HG03159 (cell line): ENCODE data around the gene CITED2.
"Not testable (repeated sequence)": the region's sequence is repeated elsewhere in the genome, so short reads cannot be mapped to it uniquely, and the experiment has no call there.

Experiments
- ATAC-seq: cut with Tn5 transposase; IDR thresholded peaks from one replicate; pipeline ENCODE4 v1.9.1; 2021; ENCODE audit warnings: mild to moderate bottlenecking, moderate library complexity; ENCODE audit not compliant: unreplicated experiment

Gene CITED2

DNA sequence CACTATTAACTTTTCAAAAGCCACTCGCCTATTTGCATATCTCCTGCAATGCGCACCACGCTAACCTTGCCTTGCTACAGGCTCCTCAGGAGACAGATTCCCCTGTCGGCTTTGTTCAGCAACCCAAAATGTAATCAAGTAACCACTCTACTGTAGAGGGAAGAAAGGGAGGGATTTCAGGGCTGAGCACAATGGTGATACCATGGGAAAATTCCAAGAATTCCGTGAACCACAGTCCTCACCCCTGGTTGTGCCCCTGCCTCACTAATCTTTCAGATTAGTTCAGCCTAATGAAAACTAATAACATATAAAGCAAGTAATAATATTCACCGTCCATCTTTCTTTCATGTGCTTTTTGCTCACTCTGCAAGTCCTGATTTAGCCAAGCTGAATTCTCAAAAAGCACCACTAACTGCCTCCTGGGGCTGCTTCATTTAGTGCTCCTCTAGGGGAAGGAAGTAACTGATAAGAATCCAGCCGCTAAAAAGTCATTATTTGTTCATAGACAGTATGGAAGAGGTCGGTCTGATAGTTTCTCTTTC is 6.6 kb downstream of the CITED2 start:
- no peak for ATAC-seq

DNA sequence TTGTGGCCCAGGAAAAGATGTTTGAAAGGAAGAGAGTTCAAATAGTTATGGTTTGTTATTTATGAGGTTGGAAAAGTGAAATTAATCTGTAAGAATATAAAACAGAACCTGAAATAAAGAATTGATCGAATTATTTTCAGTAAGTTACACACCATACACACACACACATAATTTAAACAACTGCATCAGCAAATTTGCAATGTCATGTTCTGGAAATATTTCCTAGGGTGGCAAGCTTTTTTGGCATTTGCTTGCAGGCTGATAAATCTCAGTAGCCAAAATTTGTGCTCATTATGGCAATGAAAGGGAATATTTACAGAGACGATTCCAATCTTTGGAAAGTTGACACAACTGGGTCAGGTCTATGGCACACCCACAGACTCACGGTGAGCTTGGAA is 9.5 kb downstream of the CITED2 start:
- ATAC-seq: no peak

DNA sequence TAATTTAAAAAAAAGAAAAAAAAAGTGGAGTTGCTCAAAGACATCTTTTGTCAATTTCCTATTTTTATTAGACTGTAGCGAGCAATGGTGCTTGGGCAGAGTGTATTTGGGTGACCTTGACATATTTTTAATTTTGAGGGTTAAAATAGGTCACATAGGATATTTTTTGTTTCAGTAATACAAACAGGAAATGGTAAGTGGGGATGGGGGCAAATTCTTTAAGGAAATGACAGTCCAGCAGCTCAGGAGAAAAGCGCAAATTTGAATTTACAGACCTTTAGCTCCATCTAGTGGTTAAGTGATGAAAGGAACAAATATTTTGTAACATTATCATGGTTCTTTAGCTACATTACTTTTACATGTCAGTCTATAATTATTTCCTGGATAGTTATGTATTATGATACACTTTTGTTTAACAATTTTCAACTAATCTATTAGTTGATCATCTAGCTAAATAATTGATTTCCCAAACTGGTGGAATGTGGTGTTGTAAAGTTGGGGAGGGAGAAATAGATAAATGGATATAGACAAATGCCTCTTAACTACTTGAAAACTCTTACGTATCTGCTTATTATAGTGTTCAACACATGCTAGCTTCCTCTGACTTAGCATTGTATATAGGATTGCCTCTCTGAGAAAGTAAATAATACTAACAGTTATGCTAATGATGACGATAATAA is 10.0 kb downstream of the CITED2 start:
- no peak for ATAC-seq

DNA sequence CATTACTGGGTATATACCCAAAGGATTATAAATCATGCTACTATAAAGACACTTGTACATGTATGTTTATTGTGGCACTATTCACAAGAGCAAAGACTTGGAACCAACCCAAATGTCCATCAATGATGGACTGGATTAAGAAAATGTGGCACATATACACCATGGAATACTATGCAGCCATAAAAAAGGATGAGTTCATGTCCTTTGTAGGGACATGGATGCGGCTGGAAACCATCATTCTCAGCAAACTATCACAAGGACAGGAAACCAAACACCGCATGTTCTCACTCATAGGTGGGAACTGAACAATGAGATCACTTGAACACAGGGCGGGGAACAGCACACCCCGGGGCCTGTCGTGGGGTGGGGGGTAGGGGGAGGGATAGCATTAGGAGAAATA is 10.7 kb downstream of the CITED2 start:
- ATAC-seq: not testable (repeated sequence)

DNA sequence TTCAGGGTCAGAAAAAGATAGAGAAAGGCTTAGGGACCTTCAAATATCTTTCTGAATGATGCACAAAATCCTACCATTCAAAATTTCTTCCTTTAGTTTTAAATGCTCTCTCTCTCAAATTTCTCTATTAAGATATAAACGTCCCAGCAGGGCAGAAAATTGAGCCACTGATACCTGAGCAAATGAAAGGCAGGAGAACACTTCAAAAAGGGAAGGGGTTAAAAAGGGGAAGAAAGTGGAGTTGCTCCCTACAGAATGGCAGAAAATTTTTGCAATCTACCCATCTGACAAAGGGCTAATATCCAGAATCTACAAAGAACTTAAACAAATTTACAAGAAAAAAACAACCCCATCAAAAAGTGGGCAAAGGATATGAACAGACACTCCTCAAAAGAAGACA is 11.3 kb downstream of the CITED2 start:
- not testable (repeated sequence) for ATAC-seq

DNA sequence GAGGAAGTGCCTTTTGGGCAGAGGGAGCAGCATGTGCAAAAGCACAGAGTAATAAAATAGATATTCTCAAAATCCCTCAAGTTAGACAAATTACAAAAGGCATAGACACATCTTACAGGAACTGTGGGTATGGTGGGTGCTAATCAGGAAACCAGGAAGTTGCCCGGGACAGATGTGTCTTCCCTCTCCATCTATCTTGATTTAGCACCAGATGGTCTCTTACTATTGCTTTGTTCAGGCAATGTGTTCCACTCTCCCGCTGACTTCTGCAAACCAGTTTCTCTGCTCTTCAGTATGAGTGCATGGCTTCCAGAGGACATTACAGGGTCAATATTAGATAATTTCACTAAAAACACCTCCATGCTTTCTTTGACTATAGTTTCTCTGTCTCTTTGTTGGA is 13.2 kb downstream of the CITED2 start:
- no peak for ATAC-seq

DNA sequence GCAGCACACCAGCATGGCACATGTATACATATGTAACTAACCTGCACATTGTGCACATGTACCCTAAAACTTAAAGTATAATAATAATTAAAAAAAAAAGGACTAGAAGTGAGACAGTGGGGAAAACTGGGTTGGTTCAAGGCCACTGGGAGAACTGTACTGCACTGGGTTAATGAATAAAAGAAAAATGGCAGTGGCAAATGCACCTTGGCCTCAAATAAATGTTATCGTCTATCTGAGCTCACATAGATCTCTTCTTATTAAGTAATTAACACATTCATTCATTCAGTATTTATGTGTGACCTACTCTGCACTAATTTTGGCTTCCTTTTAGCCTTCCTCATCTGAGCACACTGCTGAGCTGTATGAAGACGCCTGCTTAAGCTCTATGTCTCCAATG is 17.5 kb downstream of the CITED2 start:
- ATAC-seq: no peak

DNA sequence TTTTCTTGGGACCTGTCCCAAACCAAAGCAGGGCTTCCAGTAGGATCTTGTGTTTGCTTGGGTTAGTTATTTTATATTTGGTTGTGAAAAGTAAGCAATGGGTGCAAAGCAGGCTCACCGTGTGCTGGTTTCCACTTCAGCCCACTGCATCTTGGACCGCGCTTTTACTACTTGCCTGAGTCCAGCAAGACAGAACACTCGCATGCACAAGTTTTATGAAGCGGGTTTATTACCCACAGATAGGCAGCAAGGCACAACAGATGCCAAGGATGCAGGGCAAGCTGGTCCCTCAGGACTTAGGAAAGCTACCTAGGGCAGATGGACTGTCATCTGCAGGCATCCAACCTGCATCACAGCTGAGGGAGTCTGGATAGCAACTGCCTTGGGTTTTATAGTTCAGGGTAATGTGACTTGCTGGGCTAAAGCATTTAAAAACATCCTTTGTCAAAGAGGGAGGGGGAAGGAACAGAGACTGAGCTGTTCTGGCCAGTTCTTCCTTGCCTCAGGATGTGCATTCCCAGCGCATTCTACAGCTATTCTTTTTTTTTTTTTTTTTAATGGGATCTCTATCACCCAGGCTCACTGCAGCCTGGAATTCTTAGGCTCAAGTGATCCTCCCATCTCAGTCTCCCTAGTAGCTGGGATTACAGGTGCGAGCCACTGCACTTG is 18.5 kb downstream of the CITED2 start:
- no peak for ATAC-seq

DNA sequence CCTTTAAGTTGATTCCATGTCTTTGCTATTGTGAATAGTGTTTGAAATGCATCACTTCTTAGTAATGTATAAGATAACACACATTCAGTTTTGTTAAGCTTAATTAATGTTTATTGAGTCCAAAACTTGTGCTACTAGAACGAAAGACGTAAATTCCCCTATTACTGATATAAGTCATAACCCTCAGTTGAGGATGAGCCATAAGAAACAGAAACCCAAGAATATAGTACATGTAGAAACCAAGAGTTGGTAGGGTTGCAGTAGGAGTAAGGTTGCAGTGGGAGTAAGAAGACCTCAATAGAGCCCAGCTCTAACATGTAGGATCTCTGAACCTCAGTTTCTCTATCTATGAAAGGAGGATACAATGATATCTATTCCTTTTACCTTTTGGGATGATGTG is 19.3 kb downstream of the CITED2 start:
- peak; percentile 54 for ATAC-seq

DNA sequence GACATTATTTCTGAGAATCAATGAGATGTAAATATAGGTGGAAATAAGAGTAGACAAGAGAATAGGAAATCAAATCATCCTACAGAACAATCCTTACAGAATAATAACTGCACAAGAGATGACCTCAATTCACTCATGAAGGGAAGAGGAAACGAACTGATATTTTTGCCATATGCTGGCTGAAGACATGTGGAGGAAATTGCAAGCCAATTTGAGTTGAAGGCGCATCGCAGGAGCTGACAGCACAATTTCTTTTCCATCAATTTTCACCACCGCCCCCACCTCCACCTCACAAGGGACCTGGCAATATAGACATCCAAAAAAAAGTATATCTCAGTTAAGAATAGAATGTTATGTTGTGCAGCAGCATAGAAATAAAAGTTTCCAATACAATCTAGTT is 20.3 kb downstream of the CITED2 start:
- no peak for ATAC-seq

DNA sequence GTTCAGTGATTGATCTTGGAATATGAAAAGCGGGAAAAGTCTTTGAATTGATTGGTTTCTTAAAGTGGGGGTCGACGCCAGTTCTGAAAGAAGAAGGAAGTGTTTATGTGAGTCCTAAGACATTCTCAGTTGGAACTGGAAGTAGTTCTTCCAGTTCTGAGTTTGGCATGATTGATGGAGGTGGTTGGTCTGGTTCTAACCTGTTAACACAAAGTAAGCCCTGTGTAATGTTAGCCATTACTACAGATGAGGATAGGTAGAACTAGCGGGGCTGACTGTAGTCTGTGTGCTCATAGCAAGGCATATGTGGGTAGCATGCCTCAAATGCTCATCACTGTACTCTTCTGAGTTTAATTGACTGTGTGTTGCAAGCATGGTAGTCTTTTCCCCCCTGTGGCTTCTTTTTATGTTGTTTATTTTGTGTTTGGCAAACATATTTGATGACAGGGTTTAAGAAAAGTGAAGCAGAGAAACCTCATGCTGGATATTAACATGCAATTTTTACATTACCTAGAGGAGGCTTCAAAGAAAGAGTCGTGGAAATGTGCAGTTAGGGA is 24.9 kb downstream of the CITED2 start:
- ATAC-seq: no peak

DNA sequence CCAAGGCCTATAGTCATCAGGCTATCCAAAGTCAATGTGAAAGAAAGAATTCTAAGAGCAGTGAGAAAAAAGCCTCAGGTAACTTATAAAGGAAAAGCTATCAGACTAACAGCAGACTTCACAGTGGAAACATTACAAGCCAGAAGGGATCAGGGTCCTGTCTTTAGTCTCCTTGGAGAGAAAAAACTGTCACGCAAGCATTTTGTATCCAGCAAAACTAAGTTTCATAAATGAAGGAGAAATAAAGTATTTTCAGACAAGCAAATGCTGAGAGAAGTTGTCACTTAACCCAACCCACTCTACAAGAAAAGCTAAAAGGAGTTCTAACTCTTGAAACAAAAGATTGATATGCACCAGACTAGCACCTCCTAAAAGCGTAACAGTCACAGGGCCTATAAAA is 28.1 kb downstream of the CITED2 start:
- no peak for ATAC-seq

DNA sequence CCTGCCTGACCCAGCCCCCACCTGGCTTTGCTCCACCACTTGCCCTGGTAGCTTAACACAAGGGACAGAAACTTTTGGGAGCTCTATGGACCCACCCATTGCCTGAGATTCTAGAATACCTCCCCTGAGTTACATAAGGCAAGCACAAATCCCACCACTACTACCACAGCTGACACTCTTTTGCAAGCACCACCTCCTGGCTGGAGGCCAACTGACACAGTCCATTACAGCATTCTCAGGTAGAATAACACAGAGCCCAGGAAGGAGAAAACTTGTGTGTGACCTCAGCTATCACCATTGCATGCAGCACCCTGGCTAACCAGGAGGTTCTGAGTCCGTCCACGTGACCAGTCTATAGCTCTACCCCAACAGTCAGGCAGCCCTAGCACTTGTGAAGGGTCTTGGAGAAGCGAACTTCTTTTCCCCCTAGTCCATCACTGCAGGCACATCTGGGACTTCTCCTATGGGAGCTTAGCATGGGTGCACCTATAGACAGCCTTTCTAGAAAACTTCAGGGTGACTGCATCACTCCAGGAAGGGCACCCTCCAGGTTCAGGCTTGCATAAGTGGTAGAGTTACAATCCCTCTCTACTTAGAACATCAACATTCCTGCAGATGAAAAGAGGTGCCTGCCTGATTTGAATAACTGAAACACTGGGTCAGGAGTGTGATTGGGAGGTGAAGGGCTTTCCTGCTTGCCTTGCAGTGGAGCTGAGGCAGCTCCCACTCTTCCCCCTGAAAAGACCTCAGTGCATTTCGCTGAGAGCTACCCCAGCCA is 30.1 kb downstream of the CITED2 start:
- ATAC-seq: no peak

DNA sequence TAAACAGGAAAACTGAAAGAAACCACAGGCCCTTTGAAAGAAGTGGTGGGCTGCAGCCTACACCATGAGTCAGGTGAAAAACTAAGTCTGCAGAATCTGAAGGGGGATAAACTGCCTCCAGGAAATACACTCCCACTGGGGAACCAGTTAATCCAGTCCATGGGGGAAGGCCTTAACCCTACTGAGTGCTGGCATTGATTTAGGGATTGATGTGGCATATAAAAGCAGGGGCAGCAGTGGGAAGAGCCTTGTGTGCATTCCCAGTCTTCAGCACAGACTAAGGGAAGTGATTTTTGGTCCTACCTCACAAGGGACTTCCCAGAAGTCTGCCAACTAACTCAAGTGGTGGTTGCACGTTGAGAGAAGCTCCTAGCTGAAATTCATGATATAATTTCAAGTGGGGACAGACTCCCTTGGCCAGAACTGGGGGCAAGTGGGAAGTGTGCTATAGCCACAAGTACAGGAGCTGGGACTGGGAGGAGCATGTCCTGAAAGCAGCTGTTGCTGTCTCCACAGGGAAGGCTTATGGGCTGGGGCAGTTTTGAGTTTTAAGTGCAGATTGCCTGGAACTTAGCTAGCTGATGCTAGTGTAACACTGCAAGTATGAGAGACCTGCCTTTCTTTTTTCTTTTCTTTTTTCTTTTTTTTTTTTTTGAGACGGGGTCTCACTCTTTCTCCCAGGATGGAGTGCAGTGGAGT is 31.2 kb downstream of the CITED2 start:
- no peak for ATAC-seq

DNA sequence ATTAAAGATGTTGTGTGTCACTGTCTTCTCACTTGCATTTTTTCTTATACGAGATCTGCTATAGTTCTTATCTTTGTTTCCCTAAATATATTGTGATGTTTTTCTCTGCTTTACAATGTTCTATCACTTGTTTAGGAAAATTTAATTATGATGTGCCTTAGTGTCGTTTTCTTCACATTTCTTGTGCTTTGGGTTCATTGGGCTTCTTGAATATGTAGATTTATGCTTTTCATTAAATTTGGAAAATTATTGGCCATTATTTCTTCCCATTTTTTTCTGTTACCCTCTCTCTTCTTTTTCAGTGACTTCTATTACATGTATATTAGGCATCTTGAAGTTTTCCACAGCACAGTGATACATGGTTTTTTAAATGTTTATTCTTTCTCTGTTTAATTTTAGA is 33.4 kb downstream of the CITED2 start:
- ATAC-seq: no peak

DNA sequence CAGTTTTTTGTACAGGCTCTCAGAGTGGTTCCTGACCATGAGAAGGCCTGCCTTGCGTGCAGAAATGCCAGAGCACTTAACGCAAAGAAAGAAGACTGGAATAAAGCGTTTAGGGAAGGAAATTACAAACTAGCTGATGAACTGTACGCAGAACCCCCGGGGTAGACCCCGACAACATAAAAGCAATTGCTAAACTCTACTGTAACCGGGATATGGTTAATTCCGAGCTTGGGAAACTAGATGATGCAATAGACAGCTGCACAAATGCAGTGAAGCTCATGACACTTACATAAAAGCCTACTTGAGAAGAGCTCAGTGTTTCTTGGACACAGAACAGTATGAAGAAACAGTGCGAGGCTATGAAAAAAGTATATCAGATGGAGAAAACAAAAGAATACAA is 35.7 kb downstream of the CITED2 start:
- ATAC-seq: no peak

DNA sequence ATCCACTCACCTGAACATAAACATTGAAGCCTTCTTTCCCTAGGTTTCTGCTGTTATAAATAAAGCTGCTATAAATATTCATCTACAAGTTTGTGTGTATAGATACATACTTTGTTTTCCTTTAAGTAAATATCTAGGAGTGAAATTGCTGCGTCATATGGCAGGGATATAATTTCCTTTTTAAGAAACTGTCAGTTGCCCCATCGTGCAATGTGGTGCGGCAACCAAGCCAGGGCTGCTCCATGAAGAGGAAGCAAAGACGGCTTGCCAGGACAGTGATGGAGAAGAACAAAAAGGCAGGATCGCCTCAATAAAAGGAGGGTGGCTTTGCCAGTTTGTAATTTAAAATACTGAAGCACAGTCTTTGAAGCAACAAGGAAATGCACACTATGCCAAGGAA is 36.6 kb downstream of the CITED2 start:
- no peak for ATAC-seq

DNA sequence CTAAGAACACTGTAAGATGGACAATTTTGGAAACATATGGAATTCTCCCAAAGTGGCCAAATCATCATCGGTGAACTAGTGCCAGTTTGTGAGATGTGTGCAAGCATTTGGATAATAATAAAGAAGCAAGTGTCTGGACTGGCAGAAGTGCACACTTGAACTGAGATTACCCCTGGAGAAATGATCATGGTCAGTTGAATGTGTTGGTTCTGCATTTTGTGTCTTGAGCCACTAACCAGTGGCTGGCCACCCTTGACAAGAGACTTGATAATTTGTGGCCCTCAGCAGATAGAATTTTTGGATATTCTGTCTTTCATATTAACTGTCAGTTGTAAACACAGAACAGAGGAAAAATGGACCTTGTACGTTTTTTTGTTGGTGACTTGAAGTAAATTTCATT is 37.4 kb downstream of the CITED2 start:
- peak; percentile 30 for ATAC-seq

DNA sequence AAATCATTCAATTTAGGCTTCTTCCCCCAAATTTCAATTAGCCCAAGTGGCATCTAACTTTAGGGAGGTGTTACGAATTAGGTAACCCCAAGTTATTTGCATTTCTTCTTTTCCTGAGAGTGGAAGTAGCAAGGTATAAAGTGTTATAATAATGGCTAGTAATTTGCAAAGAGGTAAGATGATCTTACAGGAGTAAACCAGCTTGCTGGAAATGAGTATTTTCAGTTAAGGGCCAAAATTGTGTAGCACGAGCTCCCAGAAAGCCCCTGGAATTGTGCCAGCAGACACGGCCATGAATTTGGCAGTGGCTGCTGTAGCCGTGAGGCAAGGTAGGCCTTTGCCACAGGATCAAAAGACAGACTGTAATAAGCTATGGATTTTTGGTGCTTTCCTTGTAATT is 38.0 kb downstream of the CITED2 start:
- ATAC-seq: peak; percentile 52

DNA sequence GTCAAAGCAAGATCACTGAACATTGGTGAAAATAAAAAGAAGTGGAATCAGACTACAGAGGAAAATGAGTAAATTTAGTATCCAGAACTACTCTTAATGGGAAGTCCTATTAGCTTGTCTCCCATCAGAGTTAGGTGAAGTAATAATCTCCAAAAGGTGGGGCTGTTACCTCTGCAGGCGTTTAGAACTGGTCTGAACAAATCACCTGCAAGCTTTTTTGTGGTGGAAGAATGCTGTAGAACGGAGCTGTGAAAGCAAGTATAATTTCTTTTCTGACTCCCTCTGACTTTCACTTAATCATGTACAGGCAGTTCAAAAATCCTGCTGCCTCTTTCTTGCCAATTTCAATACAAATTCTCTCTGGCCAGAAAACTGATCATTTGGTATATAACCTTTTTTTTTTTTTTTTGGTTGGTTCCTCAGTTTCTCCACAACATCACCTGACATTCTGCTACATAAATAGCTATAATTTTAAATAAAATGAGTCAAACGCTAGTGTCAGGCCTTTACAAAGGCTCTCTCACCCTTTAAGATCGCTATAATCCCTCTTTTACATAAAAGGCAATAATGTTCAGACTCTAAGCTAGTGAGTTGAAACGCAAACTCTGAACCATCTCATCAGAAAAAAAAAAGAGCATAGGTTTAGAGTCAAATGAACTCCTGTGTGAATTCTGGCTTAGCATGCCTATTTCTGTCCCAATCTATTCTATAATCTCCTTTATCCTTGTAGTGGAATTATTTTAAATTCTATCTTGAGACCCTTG is 38.8 kb downstream of the CITED2 start:
- ATAC-seq: no peak
